Mesendoderm (in vitro differentiated cells): ENCODE data around the gene RALGDS.

Experiments
- DNase-seq: peaks from one replicate; pipeline ENCODE4 v3.0.0; 2013
- H2AK5ac ChIP-seq: 2 replicates; pipeline ENCODE4 v1.6.1; 2013; ENCODE audit warnings: low read length, inconsistent platforms
- H2BK120ac ChIP-seq: 2 replicates; pipeline ENCODE4 v1.6.1; 2013; ENCODE audit warnings: low read depth, mild to moderate bottlenecking, low read length, moderate library complexity, mixed read lengths
- H2BK15ac ChIP-seq: replicated peaks from 2 replicates; pipeline ENCODE4 v1.6.1; 2013; ENCODE audit warnings: low read depth, mild to moderate bottlenecking, moderate library complexity
- H2BK5ac ChIP-seq: 2 replicates; pipeline ENCODE4 v1.6.1; 2013; ENCODE audit warnings: low read length, inconsistent platforms
- H3K18ac ChIP-seq: 2 replicates; pipeline ENCODE4 v1.6.1; 2013; ENCODE audit warnings: mild to moderate bottlenecking, low read length, mixed read lengths
- H3K23ac ChIP-seq: one replicate; pipeline ENCODE4 v1.6.1; 2013; ENCODE audit warnings: low read length
- H3K27ac ChIP-seq: 2 replicates; pipeline ENCODE4 v1.5.1; 2013; ENCODE audit warnings: low read depth, mild to moderate bottlenecking, inconsistent platforms, low read length, moderate library complexity
- H3K27me3 ChIP-seq: 2 replicates; pipeline ENCODE4 v1.6.1; 2013; ENCODE audit warnings: low read length, control low read depth, mild to moderate bottlenecking, inconsistent platforms; ENCODE audit not compliant: insufficient read depth, poor library complexity
- H3K36me3 ChIP-seq: 2 replicates; pipeline ENCODE4 v1.6.1; 2013; ENCODE audit warnings: low read length, inconsistent platforms; ENCODE audit not compliant: control insufficient read depth, insufficient read depth
- H3K4ac ChIP-seq: one replicate; pipeline ENCODE4 v1.6.1; 2013; ENCODE audit warnings: low read depth, mild to moderate bottlenecking, low read length, moderate library complexity
- H3K4me1 ChIP-seq: 2 replicates; pipeline ENCODE4 v1.6.1; 2013; ENCODE audit warnings: low read depth, low read length, inconsistent platforms; ENCODE audit not compliant: control insufficient read depth
- H3K4me2 ChIP-seq: 2 replicates; pipeline ENCODE4 v1.6.1; 2013; ENCODE audit warnings: low read length
- H3K4me3 ChIP-seq: 2 replicates; pipeline ENCODE4 v1.5.1; 2013; ENCODE audit warnings: mild to moderate bottlenecking, low read length
- H3K56ac ChIP-seq: one replicate; pipeline ENCODE4 v1.6.1; 2013; ENCODE audit warnings: low read length
- H3K79me1 ChIP-seq: 2 replicates; pipeline ENCODE4 v1.6.1; 2013; ENCODE audit warnings: low read length, inconsistent platforms
- H3K79me2 ChIP-seq: 2 replicates; pipeline ENCODE4 v1.6.1; 2013; ENCODE audit warnings: mild to moderate bottlenecking, low read length; ENCODE audit not compliant: control insufficient read depth, insufficient read depth
- H3K9ac ChIP-seq: 2 replicates; pipeline ENCODE4 v1.6.1; 2013; ENCODE audit warnings: low read length, inconsistent platforms
- H4K5ac ChIP-seq: one replicate; pipeline ENCODE4 v1.6.1; 2013; ENCODE audit warnings: low read length
- H4K8ac ChIP-seq: one replicate; pipeline ENCODE4 v1.6.1; 2013; ENCODE audit warnings: low read depth, mild to moderate bottlenecking, control low read depth, low read length, moderate library complexity
- WGBS: extraction: QIAGEN DNeasy Blood & Tissue Kit; methylation state at CpG from one replicate; pipeline ENCODE4 v1.1.7; 2013; ENCODE audit warnings: low lambda C conversion rate, missing lambda C conversion rate; ENCODE audit not compliant: insufficient coverage; ENCODE audit errors: extremely low coverage; 5-methylcytosine and 5-hydroxymethylcytosine counted together

Gene RALGDS

DNA sequence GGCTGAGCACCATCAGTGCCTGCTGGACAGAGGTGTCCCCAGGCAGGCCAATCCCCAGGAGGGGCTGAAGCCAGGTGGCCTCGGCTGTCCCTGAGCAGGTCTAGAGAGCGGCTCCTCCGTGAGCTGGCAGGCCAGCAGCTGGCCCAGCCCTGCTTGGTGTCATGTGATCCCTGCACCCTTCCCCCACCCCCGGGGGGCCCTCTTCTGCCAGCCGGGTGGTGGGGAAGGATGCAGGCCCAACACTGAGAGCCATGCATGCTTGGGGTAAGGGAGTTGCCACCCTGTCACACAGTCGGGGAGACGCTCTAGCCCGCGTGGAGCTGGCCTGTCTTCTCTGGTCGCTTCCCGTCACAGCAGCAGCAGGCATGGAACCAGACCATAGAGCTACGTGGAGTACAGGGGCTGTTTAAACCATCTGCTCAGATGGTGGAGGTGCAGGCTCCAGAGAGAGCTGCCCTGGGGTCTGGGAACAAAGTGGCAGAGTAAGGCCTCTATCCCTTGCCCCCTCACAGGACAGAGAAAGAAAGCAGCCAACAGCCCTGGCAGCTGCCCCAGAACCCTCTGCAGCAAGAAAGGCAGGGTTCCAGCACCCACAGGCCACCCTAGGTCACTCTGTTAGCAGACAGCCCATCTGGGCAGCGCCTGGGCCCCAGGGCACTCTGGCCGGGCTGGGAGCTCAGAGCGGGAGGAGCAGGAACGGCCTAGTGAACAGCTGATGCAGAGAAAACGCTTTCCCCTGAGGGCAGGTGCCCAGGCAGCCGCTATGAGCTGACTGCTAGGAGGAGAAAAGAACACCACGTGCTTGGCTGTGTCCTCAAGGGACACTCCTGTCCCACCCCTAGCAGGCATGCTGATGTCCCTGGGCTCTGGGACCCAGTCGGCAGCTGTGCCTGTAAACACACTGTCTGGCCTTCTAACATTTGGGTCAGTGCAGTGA, 6.8 kb downstream of the RALGDS start:
- H4K5ac ChIP-seq, result no peak overlapping the region
- H2BK120ac ChIP-seq, result no peak overlapping the region
- no peak overlapping the region for H3K4me3 ChIP-seq
- H3K4me2 ChIP-seq, result no peak overlapping the region
- no peak overlapping the region for H3K23ac ChIP-seq
- H3K27me3 ChIP-seq, result no peaks in the 10 kb centered on the region
- H3K79me2 ChIP-seq, result no peaks in the 10 kb centered on the region
- no peak overlapping the region for H2BK15ac ChIP-seq
- H4K8ac ChIP-seq, result no peak overlapping the region
- H2AK5ac ChIP-seq, result no peak overlapping the region
- no peaks in the 10 kb centered on the region for H3K79me1 ChIP-seq
- H2BK5ac ChIP-seq, result no peak overlapping the region
- H3K27ac ChIP-seq, result no peak overlapping the region
- no peak overlapping the region for H3K18ac ChIP-seq
- H3K4me1 ChIP-seq, result no peaks in the 10 kb centered on the region
- H3K56ac ChIP-seq, result no peak overlapping the region
- no CpG with 5 or more reads among the region's 20 CpGs for WGBS
- H3K9ac ChIP-seq, result no peak overlapping the region
- no peaks in the 10 kb centered on the region for H3K36me3 ChIP-seq
- H3K4ac ChIP-seq, result no peak overlapping the region
- no peak for DNase-seq

DNA sequence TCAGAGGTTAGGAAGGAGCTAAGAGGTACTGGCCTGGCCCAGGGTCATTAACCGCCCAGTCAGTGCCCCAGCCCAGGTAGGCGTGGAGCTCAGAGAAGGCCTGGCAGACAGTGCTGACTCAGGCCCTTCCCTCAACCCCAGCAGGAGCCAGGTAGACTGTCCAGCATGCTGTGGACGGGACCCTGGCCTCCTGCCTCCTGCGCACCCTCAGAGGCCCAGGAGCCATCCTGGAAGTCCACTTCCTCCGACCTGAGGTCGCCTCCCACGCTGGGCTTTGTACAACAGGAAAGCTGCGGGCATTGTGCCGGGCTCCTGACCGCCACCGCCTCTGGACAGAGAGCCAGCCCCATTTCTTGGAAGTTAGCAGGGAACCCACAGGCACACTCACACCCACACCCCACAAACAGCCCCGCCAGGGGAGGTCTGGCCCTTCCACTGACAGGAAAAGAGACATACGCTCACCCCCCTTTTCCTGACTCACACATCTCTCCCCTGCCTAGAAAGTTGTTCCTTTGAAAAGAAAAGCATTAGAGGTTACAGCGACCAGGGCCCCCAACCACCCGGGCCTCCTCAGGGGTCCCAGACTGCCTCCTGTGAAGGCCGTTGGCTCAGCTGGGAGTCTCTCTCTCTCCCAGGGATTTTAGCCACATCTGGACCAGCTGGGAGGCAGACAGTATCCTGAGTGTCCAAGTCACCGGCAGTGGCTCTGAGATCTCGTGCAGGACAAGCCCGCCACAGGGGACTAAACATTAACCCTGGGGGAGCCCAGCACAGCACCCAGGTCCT, 7.7 kb downstream of the RALGDS start:
- H3K79me1 ChIP-seq, result no peaks in the 10 kb centered on the region
- H3K4ac ChIP-seq, result no peak overlapping the region
- DNase-seq, result no peak
- H2BK5ac ChIP-seq, result no peak overlapping the region
- no peak overlapping the region for H3K27ac ChIP-seq
- no peaks in the 10 kb centered on the region for H3K79me2 ChIP-seq
- H2AK5ac ChIP-seq, result no peak overlapping the region
- no peak overlapping the region for H3K4me3 ChIP-seq
- H3K9ac ChIP-seq, result no peak overlapping the region
- H3K4me2 ChIP-seq, result no peak overlapping the region
- H3K4me1 ChIP-seq, result no peaks in the 10 kb centered on the region
- H3K36me3 ChIP-seq, result no peaks in the 10 kb centered on the region
- no peak overlapping the region for H4K5ac ChIP-seq
- H3K23ac ChIP-seq, result no peak overlapping the region
- no CpG with 5 or more reads among the region's 19 CpGs for WGBS
- no peaks in the 10 kb centered on the region for H3K27me3 ChIP-seq
- no peak overlapping the region for H3K56ac ChIP-seq
- no peak overlapping the region for H2BK120ac ChIP-seq
- H2BK15ac ChIP-seq, result no peak overlapping the region
- H4K8ac ChIP-seq, result no peak overlapping the region
- H3K18ac ChIP-seq, result no peak overlapping the region

GRCh38 chr9:133112663-133113026, 8.4 kb downstream of the RALGDS start:
- no peak overlapping the region for H3K9ac ChIP-seq
- no peaks in the 10 kb centered on the region for H3K79me2 ChIP-seq
- no peak overlapping the region for H3K23ac ChIP-seq
- H3K18ac ChIP-seq, result no peak overlapping the region
- no peaks in the 10 kb centered on the region for H3K4me1 ChIP-seq
- no peak overlapping the region for H2BK5ac ChIP-seq
- peaks cover 2% of the 10 kb centered on the region for H3K36me3 ChIP-seq
- no peak overlapping the region for H3K4ac ChIP-seq
- H2BK15ac ChIP-seq, result no peak overlapping the region
- H3K27me3 ChIP-seq, result no peaks in the 10 kb centered on the region
- WGBS, result no CpG with 5 or more reads among the region's 7 CpGs
- no peak overlapping the region for H4K8ac ChIP-seq
- no peak overlapping the region for H3K27ac ChIP-seq
- H2BK120ac ChIP-seq, result no peak overlapping the region
- no peak overlapping the region for H3K4me2 ChIP-seq
- H4K5ac ChIP-seq, result no peak overlapping the region
- no peak overlapping the region for H2AK5ac ChIP-seq
- H3K79me1 ChIP-seq, result no peaks in the 10 kb centered on the region
- H3K56ac ChIP-seq, result no peak overlapping the region
- no peak overlapping the region for H3K4me3 ChIP-seq
- no peak for DNase-seq

DNA sequence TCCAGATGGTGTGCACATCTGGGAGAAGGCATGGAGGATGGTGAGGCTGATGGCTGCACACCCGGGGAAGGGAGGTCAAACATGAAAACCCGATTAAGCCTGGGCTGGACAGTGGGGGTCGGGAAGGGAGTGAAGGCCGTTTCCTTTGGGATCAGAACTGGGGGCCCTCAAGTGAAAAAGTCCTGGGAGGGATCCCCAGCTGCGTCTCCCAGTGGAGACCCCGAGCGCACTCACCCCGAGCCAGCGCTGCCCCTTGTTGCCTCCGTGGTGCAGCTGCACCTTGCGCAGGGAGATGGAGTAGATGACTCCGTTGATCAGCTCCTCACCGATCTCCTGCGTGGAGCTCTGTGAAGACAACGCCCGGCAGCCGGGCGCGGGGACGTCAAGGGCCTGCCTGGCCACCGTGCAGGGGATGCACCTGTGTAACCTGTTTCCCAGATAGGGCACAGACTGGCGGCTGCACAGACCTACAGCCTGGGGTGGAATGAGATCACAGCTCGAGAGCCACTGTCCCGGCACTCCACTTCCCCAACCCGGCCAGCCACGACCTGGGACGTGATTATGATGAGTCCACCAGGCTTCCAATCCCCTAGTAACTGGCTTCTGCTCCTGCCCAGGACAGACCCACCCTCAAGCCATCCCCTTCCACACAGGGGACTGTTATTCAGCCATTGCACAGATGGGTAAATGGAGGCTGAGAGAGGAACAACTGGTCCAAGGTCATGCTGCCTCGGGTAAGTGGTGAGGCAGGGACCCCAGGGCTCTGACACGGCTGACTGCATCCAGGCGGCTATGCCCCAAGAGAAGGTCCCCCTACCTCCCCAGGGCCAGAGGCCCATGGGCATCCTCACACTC, 9.0 kb downstream of the RALGDS start:
- H3K56ac ChIP-seq, result no peak overlapping the region

DNA sequence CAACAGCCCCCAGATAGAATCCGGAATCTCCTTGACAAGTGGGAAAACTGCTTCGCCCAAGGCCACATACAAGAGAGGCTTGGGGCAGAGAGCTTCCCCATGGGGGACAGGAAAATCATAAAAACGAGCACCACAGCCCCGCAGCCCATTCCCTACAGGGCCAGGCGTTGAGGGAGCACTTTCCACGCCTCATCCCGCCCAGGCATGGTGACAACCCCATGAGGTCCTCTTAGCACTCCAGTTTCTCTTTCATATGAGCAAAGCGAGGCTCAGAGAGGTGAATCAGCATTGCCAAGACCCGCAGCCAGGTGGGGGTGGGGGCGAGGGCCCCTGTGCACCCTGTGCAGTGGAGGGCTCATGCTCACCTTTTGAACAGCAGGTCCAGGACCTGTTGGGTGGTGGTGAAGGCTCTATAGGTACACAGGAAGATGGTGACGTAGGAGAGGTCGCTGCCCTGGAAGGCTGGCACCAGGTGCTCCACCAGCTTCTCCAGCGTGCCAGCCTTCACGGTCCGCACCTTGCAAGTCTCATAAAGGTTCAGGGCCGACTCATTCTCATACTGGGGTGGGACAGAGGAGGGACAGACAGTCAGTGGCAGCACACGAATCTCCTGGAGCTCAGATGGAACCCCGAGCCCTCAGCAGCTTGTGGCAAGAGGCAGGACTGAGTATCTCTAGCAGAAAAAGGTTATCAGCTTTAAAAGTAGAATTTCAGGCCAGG, 10.9 kb downstream of the RALGDS start:
- Histone ChIP-seq H2BK5ac (no peak overlapping the region), H3K18ac (no peak overlapping the region), H3K36me3 (peaks cover 2% of the 10 kb centered on the region), H2AK5ac (no peak overlapping the region), H3K79me2 (no peaks in the 10 kb centered on the region), H3K79me1 (no peaks in the 10 kb centered on the region), H3K56ac (no peak overlapping the region), H3K27ac (no peak overlapping the region), H4K8ac (no peak overlapping the region), H3K9ac (no peak overlapping the region), H3K4ac (no peak overlapping the region), H3K27me3 (no peaks in the 10 kb centered on the region), H3K4me2 (no peak overlapping the region), H2BK15ac (no peak overlapping the region), H3K4me3 (no peak overlapping the region), H4K5ac (no peak overlapping the region), H2BK120ac (no peak overlapping the region), H3K23ac (no peak overlapping the region), H3K4me1 (no peaks in the 10 kb centered on the region)
- WGBS, result no CpG with 5 or more reads among the region's 18 CpGs
- DNase-seq, result no peak

More for the DNA sequence above, 9.0 kb downstream of the RALGDS start:
- Histone ChIP-seq H3K4ac (no peak overlapping the region), H2BK120ac (no peak overlapping the region), H3K23ac (no peak overlapping the region), H3K4me1 (no peaks in the 10 kb centered on the region), H3K4me3 (no peak overlapping the region), H4K5ac (no peak overlapping the region), H3K79me1 (no peaks in the 10 kb centered on the region), H3K4me2 (no peak overlapping the region), H2BK5ac (no peak overlapping the region), H3K79me2 (no peaks in the 10 kb centered on the region), H3K18ac (no peak overlapping the region), H3K27ac (no peak overlapping the region), H3K27me3 (no peaks in the 10 kb centered on the region), H4K8ac (no peak overlapping the region), H2BK15ac (no peak overlapping the region), H3K36me3 (peaks cover 2% of the 10 kb centered on the region), H3K9ac (no peak overlapping the region), H2AK5ac (no peak overlapping the region)
- no CpG with 5 or more reads among the region's 30 CpGs for WGBS
- DNase-seq, result no peak
